Glomerular endothelial cell (primary cell): ENCODE measurements around the gene ITGB3. TPM values are rescaled to one million over a fixed set of nuclear protein-coding genes. Genes with fewer than 3 reads are reported as not detected.

Experiments used
- DNase-seq: peaks from one replicate; pipeline ENCODE4 v3.0.0-alpha.2; 2011; ENCODE audit warnings: low read depth, low spot score; ENCODE audit errors: extremely low read depth
- total RNA-seq: library from RNA; depleted of rRNA; stranded (reverse); fragments of >200 nt; gene quantifications from 2 replicates; pipeline ENCODE4 v1.2.3, GENCODE V29; 2015

The ITGB3 gene
- total RNA-seq, 1 donor from 2014 or later = 111 TPM

DNA sequence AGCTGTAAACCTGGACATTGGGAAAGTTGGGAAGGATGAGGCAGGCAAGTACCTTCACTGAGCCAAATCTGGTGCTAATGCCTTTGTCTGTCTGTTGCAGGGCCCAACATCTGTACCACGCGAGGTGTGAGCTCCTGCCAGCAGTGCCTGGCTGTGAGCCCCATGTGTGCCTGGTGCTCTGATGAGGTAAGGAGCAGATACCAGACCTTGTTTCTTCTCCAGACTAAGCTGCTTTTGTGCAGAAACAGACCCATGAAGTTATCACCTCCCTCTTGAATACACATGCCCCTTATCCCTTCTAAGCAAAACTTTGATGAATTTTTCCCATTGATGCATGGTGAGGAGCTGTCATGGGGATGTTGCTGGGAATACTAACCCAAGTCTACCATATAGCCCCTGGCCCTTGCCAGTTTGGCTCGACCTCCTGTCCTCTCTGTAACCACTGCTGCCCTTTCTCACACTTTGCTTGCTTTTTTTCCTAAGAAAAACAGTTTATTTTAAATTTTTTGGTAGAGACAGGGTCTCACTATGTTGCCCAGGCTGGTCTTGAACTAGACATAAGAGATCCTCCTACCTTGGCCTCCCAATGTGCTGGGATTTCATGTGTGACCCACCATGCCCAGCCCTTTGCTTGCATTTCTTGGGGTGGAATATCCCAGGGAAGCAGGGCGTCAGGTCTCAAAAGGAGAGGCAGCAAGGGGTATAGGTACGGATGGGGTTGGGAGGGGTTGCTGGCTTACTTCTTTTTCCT lies 20.9 kb downstream of the ITGB3 start:
- DNase-seq = no peak

DNA sequence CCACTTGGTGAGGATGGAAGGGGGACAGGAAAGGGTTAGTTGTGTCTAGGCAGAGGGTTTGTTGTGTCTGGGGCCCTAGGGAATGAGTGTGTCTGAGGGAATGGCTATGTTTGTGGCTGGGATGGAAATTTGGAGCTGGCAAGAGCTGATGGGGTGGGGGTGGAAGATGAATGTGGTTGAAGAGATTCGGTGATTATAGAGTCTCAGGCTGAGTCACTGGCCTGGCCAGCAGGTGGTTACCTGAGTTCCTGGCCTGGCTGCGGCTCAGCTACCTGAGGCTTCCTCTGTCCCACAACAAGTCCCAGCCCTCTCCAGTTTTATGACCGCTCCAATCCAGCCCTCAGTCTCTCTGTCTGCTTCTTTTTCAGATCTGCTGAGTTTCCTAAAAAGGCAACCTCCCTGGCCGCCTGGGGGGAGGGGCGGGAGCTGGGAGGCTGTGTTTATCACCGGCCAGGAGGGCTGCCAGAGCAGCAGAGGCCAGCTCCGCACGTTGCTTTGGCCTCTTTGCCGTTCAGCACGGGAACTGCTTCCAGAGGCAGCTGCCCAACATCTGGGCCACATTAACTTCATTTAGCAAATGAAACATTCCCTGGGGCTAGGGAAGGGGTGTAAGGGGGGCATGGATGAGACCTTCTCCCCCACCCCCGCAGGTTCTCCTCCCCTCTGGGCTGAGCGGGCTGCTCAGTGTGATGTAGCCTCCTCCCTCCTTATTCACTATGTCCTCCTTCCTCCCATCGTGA lies 21.8 kb downstream of the ITGB3 start:
- no peak for DNase-seq

GRCh38 chr17:47276444-47276843 lies 22.8 kb downstream of the ITGB3 start:
- DNase-seq = no peak

DNA sequence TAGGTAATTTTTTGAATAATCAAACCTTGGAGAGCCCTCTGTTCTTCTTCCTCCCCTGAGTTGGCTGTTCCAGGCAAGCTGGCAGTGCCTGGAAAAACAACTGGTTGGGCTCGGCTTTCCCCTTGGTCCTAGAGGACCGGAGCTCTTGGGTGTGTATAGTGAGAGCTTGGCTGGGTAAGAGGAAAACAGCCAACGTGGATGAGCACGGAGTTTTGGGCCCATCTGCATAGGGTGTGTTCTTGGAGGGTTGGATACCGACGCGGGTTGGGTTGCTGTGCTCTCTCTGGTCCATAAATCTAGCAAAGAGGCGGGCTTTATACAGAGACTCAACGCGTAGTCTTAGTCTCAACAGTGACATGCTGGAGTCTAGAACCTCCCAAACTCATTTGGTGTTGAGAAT lies 23.2 kb downstream of the ITGB3 start:
- DNase-seq = no peak

- no peak for DNase-seq
Observed at GRCh38 chr17:47277921-47278320, 24.3 kb downstream of the ITGB3 start.

- no peak for DNase-seq
Observed at GRCh38 chr17:47278561-47278960, 24.9 kb downstream of the ITGB3 start.

DNA sequence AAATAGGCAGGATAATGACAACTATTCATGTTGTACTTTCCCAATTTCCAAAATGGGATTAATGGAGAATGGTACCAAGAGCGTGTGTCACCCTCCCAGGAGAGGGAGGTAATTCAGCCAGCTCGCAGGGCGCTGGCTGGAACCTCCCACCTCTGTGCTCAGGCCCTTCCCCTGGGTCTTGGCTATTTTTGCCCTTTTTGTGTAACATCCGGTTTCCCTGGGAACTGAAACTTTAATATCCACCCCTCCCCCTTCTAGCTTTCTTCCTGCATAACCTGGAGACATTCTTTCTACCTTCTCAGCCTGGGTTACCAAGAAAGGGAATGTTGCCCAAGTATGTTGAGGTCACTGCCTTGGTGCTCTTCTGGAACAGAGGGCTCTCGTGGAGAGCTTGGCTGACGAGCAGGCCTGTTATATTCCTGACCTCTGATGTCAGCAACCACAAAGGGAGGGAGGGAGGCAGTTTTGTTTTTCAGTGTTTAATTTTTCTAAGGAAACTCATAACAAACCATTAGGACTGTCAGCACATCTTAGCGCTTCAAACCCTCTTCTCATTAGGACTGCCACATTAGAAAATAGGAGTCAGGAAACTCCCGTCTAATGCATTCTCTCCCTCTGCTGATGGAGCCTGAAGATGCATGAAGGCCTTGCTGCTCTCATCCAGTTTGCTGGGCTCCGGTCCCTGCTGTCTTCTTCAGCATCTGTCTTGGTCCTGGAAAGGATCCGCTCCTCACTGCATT lies 25.6 kb downstream of the ITGB3 start:
- peak; percentile 90 for DNase-seq

DNA sequence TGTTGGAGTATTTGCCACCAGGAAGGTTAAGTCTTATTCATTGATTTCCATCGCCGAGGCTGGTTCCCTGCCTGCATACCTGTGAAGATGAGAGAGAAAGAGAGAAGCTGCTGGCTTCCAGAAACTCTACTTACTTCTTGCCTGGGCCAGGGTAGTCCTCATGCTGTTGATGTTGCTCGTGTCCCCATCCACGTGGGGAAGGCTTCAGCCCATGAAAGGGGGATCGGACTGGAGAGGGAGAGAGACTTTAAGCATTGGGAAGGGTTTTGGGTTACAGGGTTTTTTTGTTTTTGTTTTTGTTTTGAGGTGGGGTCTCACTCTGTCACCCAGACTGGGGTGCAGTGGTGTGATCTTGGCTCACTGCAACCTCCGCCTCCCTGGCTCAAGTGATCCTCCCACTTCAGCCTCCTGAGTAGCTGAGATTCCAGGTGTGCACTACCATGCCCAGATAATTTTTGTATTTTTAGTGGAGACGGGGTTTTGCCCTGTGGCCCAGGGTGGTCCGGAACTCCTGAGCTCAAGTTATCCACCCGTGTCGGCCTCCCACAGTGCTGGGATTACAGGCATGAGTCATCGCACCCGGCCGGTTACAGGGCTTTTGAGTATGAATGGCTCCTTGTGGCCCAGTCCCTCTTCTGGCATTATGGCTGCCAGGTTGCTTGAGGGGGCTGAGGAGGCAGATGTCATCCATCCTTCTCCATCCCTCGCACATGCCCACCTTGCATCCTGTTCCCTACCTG lies 26.6 kb downstream of the ITGB3 start:
- DNase-seq = no peak

- DNase-seq = no peak
Observed at GRCh38 chr17:47281216-47281615, 27.6 kb downstream of the ITGB3 start.

GRCh38 chr17:47285003-47285402 lies 31.4 kb downstream of the ITGB3 start:
- no peak for DNase-seq

DNA sequence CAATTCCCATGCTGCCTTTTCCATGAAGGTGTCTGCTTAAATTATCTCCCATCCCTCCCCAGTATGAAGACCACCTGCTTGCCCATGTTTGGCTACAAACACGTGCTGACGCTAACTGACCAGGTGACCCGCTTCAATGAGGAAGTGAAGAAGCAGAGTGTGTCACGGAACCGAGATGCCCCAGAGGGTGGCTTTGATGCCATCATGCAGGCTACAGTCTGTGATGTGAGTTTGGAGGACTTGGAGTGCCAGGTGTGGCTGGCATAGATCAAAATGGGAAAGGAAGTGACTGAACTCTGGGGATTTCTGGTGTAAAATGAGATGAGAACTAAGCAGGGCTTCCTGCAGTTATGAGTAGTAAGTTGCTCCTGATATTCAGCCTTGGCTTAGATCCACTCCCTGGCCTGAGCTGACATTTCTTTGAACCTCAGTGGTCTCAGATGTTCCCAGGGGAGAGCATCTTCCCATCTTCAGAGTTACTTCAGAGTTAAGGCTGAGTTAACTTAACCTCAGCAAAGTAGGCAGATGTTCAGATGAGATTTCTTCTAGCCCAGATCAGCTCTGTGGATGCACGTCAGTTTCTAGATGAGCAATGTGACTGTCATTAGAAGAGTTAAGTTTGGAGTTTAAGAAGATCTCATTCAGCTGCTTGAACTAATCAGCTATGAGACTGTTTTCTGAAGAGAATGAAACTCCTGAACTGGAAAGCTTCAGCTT lies 32.7 kb downstream of the ITGB3 start:
- no peak for DNase-seq

DNA sequence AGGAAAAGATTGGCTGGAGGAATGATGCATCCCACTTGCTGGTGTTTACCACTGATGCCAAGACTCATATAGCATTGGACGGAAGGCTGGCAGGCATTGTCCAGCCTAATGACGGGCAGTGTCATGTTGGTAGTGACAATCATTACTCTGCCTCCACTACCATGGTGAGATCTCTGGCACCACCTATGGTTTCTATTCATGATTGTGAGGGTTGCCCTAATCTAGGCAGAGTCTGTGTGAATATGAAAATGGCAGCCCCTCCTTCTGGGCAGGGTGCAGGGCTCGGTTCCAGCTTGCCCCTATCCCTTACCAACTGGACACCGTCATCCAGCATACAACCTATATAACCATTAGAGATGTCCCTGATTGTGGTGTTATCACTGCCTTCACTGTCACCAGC lies 33.4 kb downstream of the ITGB3 start:
- DNase-seq = no peak

GRCh38 chr17:47287639-47288038 lies 34.0 kb downstream of the ITGB3 start:
- DNase-seq = no peak

- no peak for DNase-seq
Observed at GRCh38 chr17:47288531-47289116, 35.0 kb downstream of the ITGB3 start.

DNA sequence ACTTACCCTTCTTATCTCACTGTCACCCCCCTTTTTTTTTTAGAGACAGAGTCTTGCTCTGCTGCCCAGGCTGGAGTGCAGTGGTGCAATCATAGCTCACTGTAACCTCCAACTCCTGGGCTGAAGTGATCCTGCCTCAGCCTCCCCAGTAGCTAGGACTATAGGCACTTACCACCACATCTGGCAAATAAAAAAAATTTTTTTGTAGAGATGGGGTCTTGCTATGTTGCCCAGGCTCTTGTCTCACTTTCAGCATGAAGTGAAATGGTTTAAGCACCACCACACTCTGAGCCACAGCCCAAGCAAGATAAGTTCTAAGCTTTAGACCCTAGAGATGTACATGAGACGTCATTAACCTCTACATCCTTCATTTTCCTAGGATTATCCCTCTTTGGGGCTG lies 35.7 kb downstream of the ITGB3 start:
- no peak for DNase-seq

- DNase-seq = no peak
Observed at GRCh38 chr17:47290870-47291241, 37.2 kb downstream of the ITGB3 start.

- DNase-seq = no peak
Observed at GRCh38 chr17:47291242-47291873, 37.7 kb downstream of the ITGB3 start.

- no peak for DNase-seq
Observed at GRCh38 chr17:47292206-47292605, 38.6 kb downstream of the ITGB3 start.

GRCh38 chr17:47295037-47295873 lies 41.6 kb downstream of the ITGB3 start:
- DNase-seq = no peak
